Measurements from ENCODE around the gene DLGAP5.
A peak's percentile ranks its signal among the peaks of the same experiment; 100 is the strongest.

The DLGAP5 gene

GRCh38 chr14:55191203-55192053, at the start of gene DLGAP5:
Gene DLGAP5, minus strand, starts transcription at chr14:55191585. Its CDS starts 2,406 bp downstream, at chr14:55189179.
- in situ Hi-C loops (cut with HindIII; ENCODE audit: low pct_ligation_motif_present, low pct_unique_long_range_greater_than_20kb, low sequenced_read_pairs) = no loop called here
- DNase-seq = peak; percentile 97

GRCh38 chr14:55240526-55241178, 49.3 kb upstream of the DLGAP5 start:
- in situ Hi-C loops (cut with HindIII; ENCODE audit: low pct_ligation_motif_present, low pct_unique_long_range_greater_than_20kb, low sequenced_read_pairs) = no loop called here
- no peak for DNase-seq

GRCh38 chr14:55239320-55239719, 47.9 kb upstream of the DLGAP5 start:
- no peak for DNase-seq
- in situ Hi-C loops (cut with HindIII; ENCODE audit: low pct_ligation_motif_present, low pct_unique_long_range_greater_than_20kb, low sequenced_read_pairs) = no loop called here

- in situ Hi-C loops (cut with HindIII; ENCODE audit: low pct_ligation_motif_present, low pct_unique_long_range_greater_than_20kb, low sequenced_read_pairs) = no loop called here
- no peak for DNase-seq
Observed at GRCh38 chr14:55238019-55238680, 46.8 kb upstream of the DLGAP5 start.

- in situ Hi-C loops (cut with HindIII; ENCODE audit: low pct_ligation_motif_present, low pct_unique_long_range_greater_than_20kb, low sequenced_read_pairs) = no loop called here
- no peak for DNase-seq
Observed at GRCh38 chr14:55233591-55233990, 42.2 kb upstream of the DLGAP5 start.

- in situ Hi-C loops (cut with HindIII; ENCODE audit: low pct_ligation_motif_present, low pct_unique_long_range_greater_than_20kb, low sequenced_read_pairs) = no loop called here
- DNase-seq = no peak
Observed at GRCh38 chr14:55228261-55228660, 36.9 kb upstream of the DLGAP5 start.

- DNase-seq = no peak
- in situ Hi-C loops (cut with HindIII; ENCODE audit: low pct_ligation_motif_present, low pct_unique_long_range_greater_than_20kb, low sequenced_read_pairs) = no loop called here
Observed at GRCh38 chr14:55223364-55223763, 32.0 kb upstream of the DLGAP5 start.

GRCh38 chr14:55221968-55222367, 30.6 kb upstream of the DLGAP5 start:
- DNase-seq = no peak
- in situ Hi-C loops (cut with HindIII; ENCODE audit: low pct_ligation_motif_present, low pct_unique_long_range_greater_than_20kb, low sequenced_read_pairs) = no loop called here

- in situ Hi-C loops (cut with HindIII; ENCODE audit: low pct_ligation_motif_present, low pct_unique_long_range_greater_than_20kb, low sequenced_read_pairs) = no loop called here
- peak; percentile 44 for DNase-seq
Observed at GRCh38 chr14:55221186-55221585, 29.8 kb upstream of the DLGAP5 start.

GRCh38 chr14:55220230-55220629, 28.8 kb upstream of the DLGAP5 start:
- DNase-seq = no peak
- in situ Hi-C loops (cut with HindIII; ENCODE audit: low pct_ligation_motif_present, low pct_unique_long_range_greater_than_20kb, low sequenced_read_pairs) = no loop called here

- in situ Hi-C loops (cut with HindIII; ENCODE audit: low pct_ligation_motif_present, low pct_unique_long_range_greater_than_20kb, low sequenced_read_pairs) = no loop called here
- DNase-seq = no peak
Observed at GRCh38 chr14:55212634-55213033, 21.2 kb upstream of the DLGAP5 start.

- no peak for DNase-seq
- in situ Hi-C loops (cut with HindIII; ENCODE audit: low pct_ligation_motif_present, low pct_unique_long_range_greater_than_20kb, low sequenced_read_pairs) = no loop called here
Observed at GRCh38 chr14:55207832-55208231, 16.4 kb upstream of the DLGAP5 start.

- DNase-seq = no peak
- in situ Hi-C loops (cut with HindIII; ENCODE audit: low pct_ligation_motif_present, low pct_unique_long_range_greater_than_20kb, low sequenced_read_pairs) = no loop called here
Observed at GRCh38 chr14:55206175-55206693, 14.8 kb upstream of the DLGAP5 start.

GRCh38 chr14:55201219-55202101, 10.1 kb upstream of the DLGAP5 start:
- in situ Hi-C loops (cut with HindIII; ENCODE audit: low pct_ligation_motif_present, low pct_unique_long_range_greater_than_20kb, low sequenced_read_pairs) = no loop called here
- no peak for DNase-seq

GRCh38 chr14:55200651-55201050, 9.3 kb upstream of the DLGAP5 start:
- DNase-seq = no peak
- in situ Hi-C loops (cut with HindIII; ENCODE audit: low pct_ligation_motif_present, low pct_unique_long_range_greater_than_20kb, low sequenced_read_pairs) = no loop called here

GRCh38 chr14:55198749-55199148, 7.4 kb upstream of the DLGAP5 start:
- in situ Hi-C loops (cut with HindIII; ENCODE audit: low pct_ligation_motif_present, low pct_unique_long_range_greater_than_20kb, low sequenced_read_pairs) = no loop called here
- no peak for DNase-seq

GRCh38 chr14:55194656-55195355, 3.4 kb upstream of the DLGAP5 start:
- DNase-seq = no peak
- in situ Hi-C loops (cut with HindIII; ENCODE audit: low pct_ligation_motif_present, low pct_unique_long_range_greater_than_20kb, low sequenced_read_pairs) = no loop called here
